Skin of body (tissue), 2 donors: ENCODE data around the gene C13orf42. TPM values are rescaled to one million over a fixed set of nuclear protein-coding genes. Genes with fewer than 3 reads are reported as not detected.

Source experiments
- DNase-seq: peaks from one replicate; lab custom pipeline; 2025; lab: John Stamatoyannopoulos, UW
- total RNA-seq: library from RNA; depleted of rRNA; stranded (reverse); fragments of >200 nt; gene quantifications from one replicate; pipeline ENCODE4 v1.2.3, GENCODE V29; 2014

C13orf42 gene
- total RNA-seq, 1 donor from 2014 or later: not detected

DNA sequence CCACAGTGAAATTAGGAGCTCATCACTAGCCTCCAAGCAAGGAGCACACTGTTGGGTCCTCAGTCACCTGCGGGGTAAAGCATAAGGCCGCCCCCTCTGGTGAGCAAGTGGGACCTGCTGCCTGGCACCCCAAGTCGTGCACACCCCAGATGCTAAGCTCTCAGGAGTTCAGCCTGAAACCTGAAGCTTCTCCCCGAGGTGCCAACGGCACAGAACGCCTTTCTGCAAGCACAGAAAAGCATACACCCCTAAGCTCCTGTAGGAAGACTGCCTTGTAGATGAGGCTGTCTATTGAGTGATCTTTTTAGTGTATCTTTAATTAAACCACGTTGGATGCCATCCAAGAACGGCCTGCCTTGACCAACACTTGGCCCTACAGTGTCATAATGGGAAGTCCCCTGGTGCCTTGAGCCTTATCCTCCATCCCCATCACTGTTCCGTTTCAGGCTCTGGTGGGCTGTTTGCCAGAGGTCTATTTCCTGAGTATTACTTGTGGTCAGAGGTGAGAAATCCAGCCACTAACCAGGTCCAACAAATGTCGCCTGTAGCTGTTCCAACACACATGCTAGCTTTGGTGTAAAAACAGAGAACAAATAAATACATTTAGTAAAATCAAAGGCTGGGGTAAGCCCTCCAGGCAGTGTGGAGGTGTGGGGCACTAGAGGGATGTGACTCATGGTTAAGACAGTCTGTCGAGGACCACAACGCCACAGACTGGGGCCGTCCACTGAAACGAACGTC, 44.8 kb downstream of the C13orf42 start:
- peak; percentile 28 for DNase-seq

DNA sequence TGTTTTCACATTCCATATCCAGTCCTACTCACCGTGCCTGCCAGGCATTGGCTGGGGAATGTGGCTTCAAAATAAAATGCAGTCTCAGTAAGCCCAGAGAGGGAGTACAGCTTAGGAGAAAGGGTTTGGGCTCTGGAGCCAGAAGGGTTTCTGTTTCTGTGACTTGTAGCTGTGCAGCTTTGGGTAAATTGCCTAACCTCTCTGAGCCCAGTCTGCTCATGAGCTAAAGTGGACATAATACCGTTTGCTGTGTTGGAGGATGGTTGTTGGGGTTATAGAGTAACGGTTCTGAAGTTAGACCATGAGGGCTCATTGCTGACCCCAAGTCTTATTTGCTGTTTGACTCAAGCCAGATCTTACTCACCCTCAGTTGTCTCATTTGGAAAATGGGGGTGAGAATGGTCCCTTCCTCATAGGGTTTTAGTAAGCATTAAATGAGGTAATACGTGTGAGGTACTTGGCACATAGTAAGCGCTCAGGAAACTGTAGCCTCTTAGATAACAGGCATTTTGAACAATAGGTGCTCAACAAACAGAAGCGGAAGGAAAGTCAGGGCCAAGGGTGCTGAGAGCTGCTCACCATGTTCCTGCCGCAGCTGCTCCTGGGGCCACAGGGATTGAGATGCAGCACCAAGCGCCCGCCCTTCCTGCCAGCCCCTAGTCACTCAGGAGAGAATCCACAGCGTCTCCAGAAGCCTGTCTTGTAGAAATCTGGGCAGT, 45.5 kb downstream of the C13orf42 start:
- DNase-seq: no peak

DNA sequence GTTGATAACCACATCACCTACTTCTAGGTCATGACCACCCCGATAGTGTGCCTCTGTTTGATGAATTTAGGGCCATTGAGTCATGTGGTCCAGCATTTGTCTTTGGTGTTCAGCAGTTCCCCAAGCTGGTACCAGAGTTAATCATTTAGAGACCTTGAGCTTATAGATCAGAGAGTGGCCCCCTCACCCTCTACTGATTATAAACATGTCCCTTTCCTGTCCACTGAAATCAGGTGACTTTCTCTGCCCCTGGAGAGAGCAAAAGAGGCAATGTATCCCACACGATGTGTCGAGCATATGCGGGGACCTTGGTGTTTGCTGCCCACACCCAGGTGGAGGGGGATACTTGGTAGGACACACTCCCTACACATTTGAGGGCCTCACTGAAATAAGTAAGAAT, 46.3 kb downstream of the C13orf42 start:
- DNase-seq: no peak

DNA sequence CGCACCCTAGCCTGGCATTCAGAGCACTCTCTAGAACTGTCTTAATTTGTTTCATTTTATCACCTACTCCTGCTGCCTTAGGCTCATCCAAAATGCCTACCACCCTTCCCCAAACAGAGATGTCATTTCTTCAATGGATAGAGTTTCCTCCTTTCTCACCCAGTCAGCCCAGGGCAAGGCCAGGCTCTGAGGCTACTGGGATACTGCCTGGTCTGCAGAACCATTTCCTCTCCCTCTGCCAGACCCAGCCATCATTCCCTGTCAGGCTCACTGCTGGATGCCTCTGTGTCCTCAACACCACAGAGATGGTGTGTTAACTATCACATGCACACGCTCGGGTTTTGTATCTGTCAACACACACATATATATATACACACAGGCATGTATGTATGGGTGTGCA, 47.2 kb downstream of the C13orf42 start:
- DNase-seq: no peak

DNA sequence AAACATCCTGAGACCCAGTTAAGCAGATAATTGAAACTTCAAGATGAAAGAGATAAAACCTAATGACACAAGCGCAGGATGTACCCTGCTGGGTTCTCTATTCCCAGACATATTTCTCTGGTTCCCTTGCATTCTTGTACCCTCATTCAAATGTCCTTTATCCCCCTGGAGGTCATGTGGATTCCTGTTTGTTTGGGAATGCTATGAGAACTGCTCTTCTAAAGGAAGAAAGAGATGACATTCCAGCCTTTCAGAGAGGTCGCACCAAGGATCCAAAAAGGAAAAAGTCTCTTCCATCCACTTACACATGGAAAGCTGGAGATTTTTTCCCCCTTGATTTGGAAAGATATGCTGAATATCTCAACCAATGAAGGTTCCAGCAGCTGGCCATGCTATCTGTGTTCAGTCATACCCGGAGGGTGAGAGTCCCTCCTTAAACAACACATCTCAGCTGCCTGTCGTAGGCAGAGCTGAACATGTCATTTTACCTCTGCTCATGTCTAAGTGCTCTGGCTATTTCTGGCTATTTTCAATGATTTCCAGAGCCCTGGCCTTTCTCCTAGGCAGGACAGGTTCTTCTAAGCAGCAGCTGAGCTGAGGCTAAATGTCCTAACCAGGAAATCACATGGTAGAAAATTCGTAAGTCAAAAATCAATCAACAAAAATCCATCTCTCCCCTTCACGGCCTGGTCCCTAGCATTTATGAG, 52.5 kb downstream of the C13orf42 start:
- DNase-seq: no peak

DNA sequence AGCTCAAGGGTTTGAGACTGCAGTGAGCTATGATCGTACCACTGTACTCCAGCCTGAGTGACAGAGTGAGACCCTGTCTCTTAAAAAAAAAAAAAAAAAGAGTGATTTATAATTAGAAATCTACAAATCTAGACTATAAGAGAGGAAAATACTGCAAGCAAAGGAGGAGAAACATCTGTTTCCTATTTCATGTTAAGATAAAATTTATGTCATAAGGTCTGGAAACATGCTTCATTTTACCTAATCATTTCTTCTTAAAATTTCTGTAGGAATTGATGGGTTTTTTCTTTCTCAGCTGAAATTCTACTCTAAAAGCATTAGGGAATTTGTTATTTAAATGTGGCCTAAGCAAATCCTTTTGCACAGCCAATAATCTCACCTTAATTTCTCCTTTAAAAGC, 53.2 kb downstream of the C13orf42 start:
- no peak for DNase-seq

DNA sequence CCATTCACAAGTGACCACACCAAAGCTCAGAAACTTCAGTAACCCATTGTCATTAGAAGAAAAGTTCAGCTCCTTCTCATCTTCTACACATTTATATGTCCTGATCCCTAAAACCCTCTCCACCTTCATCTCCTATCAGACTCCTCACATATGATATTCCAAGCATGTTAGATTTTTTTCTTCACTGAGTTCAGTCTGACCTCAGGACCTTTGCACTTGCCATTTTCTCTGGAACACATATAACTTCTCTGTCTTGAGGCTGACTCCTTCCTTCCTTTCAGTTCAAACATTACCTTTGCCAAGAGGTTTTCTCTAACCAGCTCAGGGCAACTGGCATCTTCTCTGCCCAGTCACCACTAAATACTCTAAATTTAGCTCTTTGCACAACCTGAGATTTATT, 54.1 kb downstream of the C13orf42 start:
- DNase-seq: no peak

DNA sequence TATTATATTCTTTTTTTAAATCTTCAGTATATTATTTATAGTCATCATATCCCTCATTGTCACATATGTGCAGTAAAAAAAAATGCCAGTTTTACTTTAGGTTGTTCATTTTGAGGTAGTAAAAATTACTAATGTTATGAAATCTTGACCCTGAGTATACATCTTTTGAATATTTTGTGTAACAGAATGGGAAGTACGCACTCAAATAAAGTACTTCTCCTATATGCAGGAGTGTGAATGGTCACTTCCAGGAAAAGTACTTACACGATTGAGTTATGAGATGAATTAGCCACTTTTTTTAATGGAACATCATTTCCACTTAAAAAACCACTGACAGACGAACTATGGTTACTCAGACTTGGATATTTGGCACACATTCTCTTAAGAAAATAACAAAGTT, 58.5 kb downstream of the C13orf42 start:
- DNase-seq: no peak

DNA sequence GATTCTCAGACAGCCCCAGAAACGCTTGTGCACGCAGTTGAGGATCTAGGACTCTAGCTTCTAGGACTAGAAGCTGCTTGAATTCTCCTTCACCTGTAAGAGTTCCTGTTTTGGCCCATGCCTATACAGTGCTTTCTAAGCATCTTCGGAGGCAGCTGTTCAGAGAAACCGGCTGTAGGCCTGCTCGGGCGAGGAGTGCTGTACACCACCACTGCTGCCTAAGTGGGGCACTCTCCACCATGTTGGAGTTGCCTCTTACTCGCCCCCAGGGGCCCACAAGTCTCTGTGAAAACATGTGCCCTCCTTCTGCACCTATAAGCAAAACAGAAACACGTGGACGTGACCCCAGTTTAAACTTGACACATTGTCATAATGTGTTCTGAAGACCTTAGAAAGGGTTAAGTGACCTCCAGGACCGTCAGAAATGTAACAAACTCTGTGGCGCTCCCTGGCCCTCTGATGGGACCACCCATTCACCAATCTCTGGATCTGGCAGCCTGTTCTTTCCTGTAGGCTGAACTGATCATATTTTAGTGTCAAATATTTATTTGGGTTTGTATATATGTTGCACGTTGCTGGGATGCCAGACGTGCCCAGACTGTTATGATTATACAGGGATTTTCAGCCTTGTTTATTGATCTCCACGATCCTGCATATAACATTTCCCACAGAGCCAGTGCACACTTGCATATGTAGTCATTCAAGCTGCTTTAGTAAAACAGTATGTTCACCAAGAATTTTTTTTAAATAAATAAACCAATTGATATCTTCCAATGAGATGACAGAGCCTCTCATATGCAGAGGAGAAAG, 60.8 kb downstream of the C13orf42 start:
- DNase-seq: no peak

DNA sequence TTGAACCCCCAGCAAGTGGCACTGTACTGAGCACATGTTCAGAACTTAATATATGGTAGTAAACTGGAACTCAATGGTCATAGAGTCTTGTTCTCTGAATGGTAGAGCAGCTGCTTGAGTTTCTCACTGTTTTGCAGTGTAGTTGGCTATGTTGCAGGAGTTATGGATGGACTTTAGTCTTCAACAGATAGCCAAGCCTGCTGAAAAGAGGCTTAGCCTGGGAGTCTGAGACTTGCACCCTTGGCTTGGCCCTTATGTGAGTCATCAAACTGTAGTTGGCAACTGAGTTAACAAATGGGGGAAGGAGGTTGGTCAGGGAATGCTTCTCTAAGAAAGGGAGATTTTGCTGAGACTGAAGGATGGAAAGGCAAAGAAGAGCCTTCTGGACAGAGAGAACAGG, 62.5 kb downstream of the C13orf42 start:
- DNase-seq: no peak

DNA sequence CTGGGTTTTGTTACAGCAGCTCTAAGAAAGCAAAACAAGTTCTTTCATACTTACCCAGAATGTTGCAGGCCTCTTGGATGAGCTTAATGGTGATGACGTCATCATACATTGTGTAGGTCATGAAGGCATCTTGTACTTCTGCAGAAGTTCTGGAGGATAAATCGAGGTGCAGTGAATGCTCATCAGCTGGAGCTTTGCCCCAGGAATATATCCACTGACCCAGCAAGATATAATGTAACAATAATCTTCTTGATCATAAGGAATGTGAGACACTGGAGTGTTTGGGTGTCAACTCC, 63.0 kb downstream of the C13orf42 start:
- DNase-seq: no peak

DNA sequence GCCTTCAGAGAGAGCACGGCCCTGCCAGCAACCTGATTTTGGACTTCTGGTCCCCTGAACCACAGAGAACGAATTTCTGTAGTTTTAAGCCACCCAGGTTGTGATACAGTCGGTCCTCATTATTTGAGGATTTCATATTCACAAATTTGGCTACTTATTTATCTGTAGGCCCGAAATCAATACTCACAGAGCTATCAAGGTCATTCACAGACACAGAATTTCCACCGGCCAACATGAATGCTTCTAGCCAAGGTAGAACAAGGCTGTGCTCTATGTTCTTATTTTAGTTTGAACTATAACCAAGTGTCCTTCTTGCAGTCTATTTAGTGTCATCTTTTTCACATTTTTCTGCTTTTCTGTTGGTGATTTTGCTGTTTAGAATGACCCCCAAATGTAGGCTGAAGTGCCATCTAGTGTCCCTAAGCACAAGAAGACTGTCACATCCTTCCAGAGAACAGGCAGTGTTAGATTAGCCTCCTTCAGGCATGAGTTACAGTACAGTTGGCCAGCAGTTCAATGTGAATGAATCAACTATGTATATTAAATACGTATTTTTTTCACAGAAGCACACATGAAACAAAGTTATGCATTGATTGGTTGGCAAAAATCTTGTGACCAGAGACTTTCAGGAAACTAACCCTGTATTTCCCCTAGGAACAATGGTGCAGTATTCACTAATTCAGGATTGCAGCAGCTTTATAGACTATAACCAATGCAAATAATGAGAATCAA, 63.5 kb downstream of the C13orf42 start:
- no peak for DNase-seq

DNA sequence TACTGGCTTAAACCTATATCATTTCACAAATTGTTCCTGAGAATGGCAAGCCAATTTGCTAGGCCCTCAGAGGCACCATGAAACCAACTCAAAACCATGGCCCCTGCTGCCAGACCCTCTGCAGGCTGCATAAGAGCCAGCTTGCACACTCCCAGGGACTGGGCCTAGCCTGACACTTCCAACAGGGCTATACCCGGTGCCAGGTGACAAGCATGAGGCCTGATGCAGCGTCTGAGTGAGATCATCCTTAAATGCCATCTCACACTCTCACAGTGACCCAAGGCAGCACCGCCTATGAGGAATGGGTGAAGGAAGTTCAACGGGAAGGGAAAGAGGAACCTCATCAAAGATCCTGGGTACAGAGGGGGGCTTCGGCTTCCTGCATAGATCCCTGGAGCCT, 65.6 kb downstream of the C13orf42 start:
- no peak for DNase-seq

DNA sequence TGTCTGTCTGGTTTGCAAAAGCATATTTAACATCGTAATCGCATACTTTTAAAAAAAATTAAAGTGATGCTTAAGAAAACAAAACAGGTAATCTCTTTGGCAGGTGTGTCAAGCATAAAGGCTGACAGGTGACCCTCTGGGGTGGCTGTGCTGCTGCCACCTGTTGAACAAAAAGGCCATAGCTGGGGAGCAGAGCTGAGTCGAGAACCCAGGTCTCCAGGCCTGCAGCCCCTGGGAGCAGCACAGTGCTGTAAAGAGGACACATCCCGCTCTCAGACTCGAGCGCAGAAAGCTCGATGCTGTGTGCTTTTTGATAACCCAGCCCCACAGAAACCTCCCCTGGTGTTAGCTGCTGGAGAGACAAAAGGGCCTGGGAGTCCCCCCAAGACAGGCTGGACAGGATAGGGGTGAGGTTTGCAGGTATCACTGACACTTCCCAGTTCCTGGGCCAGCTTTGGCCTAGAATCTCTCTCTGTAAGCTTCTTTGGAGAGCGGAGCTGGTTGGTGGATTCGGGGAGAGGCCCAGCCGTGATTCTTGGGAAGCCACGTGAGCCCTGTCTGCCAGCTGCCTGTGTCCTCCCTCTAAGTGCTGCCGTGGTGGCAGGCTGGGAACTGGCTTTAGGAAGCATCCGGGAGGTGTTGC, 66.9 kb downstream of the C13orf42 start:
- no peak for DNase-seq

DNA sequence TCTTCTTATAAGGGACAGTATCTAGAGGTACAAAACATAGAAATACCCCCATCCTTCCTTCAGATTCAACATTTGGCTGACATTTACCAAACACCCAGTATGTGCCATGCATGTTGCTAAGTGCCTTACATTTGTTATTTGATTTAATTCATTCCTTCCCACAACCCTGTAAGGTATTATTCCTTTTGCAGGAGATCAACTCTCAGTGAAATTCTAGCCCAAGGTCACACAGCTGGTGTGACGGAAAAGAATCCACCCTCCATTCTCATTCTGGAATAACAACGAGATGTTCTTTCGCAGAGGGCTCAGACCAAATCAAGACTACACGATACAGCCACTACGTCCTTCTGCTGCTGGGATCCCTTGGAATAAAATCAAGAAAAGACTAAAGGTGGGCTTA, 67.8 kb downstream of the C13orf42 start:
- no peak for DNase-seq

DNA sequence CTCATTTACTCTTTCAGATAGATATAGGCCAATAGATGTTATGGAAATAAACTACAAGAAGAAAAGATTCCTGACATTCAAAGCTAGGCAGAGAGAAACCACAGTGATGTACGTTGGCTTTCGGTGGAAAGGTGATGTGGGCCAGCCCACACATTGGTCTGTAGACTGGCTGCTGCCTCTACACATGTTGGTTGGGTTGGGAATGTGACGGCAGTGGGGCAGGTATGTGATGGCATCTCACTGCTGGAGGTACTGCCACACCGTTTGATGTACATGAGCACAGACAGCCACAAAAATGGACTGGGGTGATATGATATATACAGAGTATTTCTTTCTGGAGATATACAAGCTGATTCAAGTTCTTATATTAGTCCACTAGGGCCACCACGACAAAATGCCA, 69.4 kb downstream of the C13orf42 start:
- DNase-seq: no peak

DNA sequence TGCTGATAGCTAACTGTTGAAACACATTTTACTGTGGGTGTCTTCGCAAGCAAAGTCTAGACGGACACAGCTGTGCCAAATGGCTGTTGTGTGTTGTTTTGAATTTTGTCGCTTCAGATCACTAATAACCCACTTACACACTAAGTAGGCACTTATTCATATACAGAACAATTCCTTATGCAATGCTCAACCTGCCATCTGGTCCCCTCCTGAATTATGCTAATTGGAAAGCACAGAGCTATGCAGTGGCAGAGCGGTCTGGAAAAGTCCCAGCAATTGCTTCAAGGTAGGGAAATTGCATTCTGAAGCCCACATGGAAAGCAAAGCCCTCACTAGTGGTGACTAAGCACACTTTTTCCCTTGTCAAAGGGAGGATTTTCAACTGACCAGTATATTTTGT, 69.9 kb downstream of the C13orf42 start:
- DNase-seq: no peak

DNA sequence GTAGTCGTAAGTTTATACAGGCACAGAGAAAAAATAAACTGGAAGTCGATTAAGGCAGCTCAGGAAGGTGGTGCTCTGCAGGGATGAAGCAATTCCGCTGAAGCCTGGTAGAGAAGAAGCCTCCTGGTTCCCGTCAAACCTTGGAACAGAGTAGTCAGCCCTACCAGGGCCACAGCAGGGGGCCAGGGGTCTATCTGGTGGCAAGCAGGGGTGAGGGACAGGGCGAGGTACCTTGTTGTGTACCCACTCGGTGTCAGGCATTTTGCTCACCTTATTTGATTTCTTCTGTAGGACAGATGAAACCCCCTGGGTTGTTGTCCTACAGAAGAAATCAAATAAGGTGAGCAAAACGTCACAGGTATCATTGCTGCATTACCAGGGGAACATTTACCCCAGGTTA, 70.6 kb downstream of the C13orf42 start:
- DNase-seq: no peak

DNA sequence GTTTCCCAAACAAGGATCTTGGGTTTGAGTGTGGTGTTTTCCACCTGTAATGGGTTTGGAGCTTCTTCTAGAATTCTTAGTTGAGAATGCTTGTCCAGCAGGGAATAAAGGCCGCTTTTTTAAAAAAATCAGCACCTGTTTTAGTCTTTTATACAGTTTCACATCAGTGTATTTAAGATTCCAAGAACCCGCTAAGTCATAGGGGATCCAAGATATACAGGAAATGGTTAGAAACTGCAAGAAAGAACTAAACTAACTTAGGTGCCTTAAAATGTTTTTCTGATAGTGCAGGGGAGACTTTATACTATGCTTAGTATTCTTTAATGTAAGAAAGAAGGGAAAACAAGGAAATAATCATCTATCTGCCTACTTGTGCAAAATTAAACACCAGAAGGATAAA, 74.7 kb downstream of the C13orf42 start:
- DNase-seq: no peak

DNA sequence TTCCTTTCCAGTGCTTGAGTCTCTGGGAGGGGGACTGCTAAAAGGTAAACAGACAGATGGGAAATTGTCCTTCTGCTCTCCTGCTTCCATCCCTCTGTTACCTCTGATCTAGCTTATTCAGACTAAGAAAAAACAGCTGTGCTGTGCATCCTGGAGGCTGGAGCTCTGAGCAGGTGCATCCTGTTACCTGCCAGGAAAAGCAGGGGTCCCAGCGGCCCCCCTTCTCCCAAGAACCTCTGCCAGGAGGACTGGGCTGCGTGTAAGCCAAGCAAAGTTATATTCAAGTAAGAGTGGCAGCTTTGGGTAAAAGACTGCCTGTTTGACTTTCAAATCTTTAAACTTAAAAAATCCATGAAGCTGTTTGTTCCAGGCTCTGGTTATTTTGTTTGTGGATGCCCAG, 75.1 kb downstream of the C13orf42 start:
- DNase-seq: no peak

DNA sequence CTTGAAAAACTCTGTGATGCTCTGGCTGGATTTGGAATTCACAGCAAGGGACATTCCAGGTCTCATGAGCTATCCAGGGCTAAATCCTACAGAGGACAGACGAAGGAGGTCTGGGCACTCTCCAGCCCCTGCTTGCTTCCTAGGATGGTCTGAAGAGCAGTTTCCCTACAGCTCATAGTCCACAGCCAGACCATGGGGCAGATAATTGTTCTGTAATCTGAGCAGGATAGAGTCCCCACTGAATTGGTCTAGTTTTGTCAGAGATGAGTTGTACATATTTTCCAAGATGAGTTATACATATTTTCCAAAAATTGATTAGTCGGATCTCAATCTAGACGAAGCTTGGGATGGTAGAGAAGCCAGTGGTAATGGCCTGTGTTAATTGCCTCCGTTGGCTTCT, 75.6 kb downstream of the C13orf42 start:
- no peak for DNase-seq
